Activated T-cell treated with anti-CD3 and anti-CD28 coated beads, Interleukin-2, amount 50 U/mL, for 72 hours (primary cell): Measurements from ENCODE around the gene ZNF581. TPM values are rescaled to one million over a fixed set of nuclear protein-coding genes. Genes with fewer than 3 reads are reported as not detected.

Experiments used
- ATAC-seq, 2 donors: fragments of 150-1000 bp; cut with Tn5 transposase; replicated peaks in 1 of 2; 2 replicates each; pipeline ENCODE4 v1.10.0; 2021; ENCODE audit warnings: moderate library complexity in 2 of 2, mild to moderate bottlenecking in 1 of 2
- DNase-seq, 2 donors: peaks; one replicate each; pipeline ENCODE4 v3.0.0; 2021 to 2022; ENCODE audit warnings: mixed read lengths in 1 of 2
- H3K27ac Mint-ChIP-seq: one replicate; pipeline ENCODE4 v1.8.0; 2022; ENCODE audit warnings: mild to moderate bottlenecking, moderate library complexity, mixed read lengths
- H3K27me3 Mint-ChIP-seq: one replicate; pipeline ENCODE4 v1.8.0; 2022; ENCODE audit warnings: low read depth, mixed read lengths
- H3K36me3 Mint-ChIP-seq, 2 donors: one replicate each; pipeline ENCODE4 v1.8.0; 2022; ENCODE audit warnings: mixed read lengths in 2 of 2, mild to moderate bottlenecking in 1 of 2; ENCODE audit not compliant: insufficient read depth in 2 of 2
- H3K4me1 Mint-ChIP-seq: one replicate; pipeline ENCODE4 v1.8.0; 2022; ENCODE audit warnings: low read depth, mixed read lengths
- H3K4me3 Mint-ChIP-seq, 2 donors: one replicate each; pipeline ENCODE4 v1.8.0; 2022; ENCODE audit warnings: mild to moderate bottlenecking in 2 of 2, mixed read lengths in 2 of 2, moderate library complexity in 2 of 2
- H3K9me3 Mint-ChIP-seq, 2 donors: one replicate each; pipeline ENCODE4 v1.8.0; 2022; ENCODE audit warnings: mixed read lengths in 2 of 2
- total RNA-seq, 2 donors: library from RNA; stranded (reverse); gene quantifications; one replicate each; pipeline ENCODE4 v1.2.3, GENCODE V29; 2022

The ZNF581 gene
- total RNA-seq, 2 donors from 2014 or later = 43.1 to 50.7 TPM

- Mint-ChIP-seq H3K27ac (peak overlapping the region; percentile 78), H3K9me3 (no peaks in the 10 kb centered on the region), H3K36me3 (peaks cover 0 to 11% of the 10 kb centered on the region in 2 donors), H3K27me3 (no peaks in the 10 kb centered on the region), H3K4me1 (peaks cover 55% of the 10 kb centered on the region), H3K4me3 (peak overlapping the region; percentile 25 to 92)
- ATAC-seq (no peak), DNase-seq (no peak)
Observed at GRCh38 chr19:55650126-55650557, 6.7 kb downstream of the ZNF581 start.

DNA sequence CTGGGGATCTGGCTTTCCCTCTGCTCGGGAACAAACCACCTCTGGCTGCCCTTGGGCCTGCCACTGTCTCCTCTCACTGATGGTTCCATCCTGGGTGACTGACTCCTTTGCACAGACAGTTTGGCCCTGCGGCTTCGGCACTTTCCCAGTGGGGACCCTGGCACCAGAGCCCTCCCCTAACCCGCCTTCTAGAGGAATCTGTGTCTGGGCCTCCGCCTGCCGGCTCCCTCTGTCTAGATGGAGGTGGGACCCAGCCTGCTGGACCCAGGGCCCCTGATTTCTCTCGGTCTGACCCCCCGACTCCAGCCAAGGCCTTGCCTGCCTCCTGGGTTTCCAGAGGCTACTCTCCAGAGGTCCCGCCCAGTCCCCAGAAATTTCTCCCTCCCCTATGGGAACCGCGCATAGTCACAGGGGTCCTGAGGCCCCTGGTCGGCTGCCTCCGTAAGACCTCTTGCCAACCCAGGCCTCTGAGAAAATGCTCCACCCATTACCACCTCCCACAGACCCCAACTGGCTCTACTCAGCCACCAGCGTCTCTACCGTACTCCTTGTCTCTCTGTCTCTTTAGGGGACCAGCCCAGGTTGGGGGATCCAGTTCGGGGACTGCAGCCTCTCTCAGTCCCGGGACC, 7.3 kb downstream of the ZNF581 start:
- DNase-seq (no peak), ATAC-seq (no peak)
- peak overlapping the region in 1 of 2 donors; percentile 92 for H3K4me3 Mint-ChIP-seq
- peaks cover 2 to 8% of the 10 kb centered on the region in 2 donors for H3K36me3 Mint-ChIP-seq
- H3K9me3 Mint-ChIP-seq = no peaks in the 10 kb centered on the region
- H3K4me1 Mint-ChIP-seq = peaks cover 51% of the 10 kb centered on the region
- H3K27ac Mint-ChIP-seq = no peak overlapping the region
- H3K27me3 Mint-ChIP-seq = no peaks in the 10 kb centered on the region

GRCh38 chr19:55651236-55651635, 7.8 kb downstream of the ZNF581 start:
- DNase-seq (no peak), ATAC-seq (no peak)
- H3K27ac Mint-ChIP-seq = no peak overlapping the region
- no peaks in the 10 kb centered on the region for H3K9me3 Mint-ChIP-seq
- H3K4me1 Mint-ChIP-seq = peaks cover 52% of the 10 kb centered on the region
- peaks cover 6 to 11% of the 10 kb centered on the region in 2 donors for H3K36me3 Mint-ChIP-seq
- H3K4me3 Mint-ChIP-seq = peak overlapping the region in 1 of 2 donors; percentile 92
- no peaks in the 10 kb centered on the region for H3K27me3 Mint-ChIP-seq

GRCh38 chr19:55652311-55653128, 9.1 kb downstream of the ZNF581 start:
- peaks cover 52% of the 10 kb centered on the region for H3K4me1 Mint-ChIP-seq
- no peaks in the 10 kb centered on the region for H3K27me3 Mint-ChIP-seq
- peak overlapping the region in 1 of 2 donors; percentile 85 for H3K4me3 Mint-ChIP-seq
- H3K36me3 Mint-ChIP-seq = peaks cover 6 to 8% of the 10 kb centered on the region in 2 donors
- no peak for DNase-seq
- H3K27ac Mint-ChIP-seq = no peak overlapping the region
- H3K9me3 Mint-ChIP-seq = no peaks in the 10 kb centered on the region
- no peak for ATAC-seq

DNA sequence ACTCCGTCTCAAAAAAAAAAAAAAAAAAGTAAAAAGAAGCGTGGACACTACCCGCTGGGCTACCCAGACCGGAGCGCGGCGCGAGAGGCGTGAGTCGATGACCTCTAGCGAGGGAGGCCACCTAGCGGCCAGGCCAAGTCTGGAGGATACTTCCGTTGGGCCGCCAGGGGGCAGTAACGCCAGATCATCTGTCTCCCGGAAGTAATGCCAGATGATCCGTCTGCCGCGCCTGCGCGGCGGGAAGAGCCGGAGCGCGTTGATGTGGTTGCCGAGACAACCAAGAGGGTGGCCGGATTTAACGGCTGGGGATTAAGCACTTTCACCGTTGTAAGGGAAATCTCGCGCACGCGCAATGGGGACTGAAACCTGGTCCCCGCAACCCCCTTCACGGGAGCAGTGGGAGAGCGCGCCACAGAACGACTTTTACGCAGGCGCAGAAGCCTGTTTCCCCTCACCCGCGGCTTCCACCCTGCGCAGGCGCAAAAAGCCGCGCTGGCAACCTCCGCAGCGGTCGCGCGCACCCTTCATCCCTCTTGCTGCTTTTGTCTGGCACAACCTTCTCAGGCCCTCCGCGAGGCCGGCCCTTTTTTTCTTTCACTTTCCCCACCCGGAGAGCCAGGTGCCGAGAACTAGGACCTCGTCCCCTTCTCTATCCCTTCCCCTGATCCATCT, 10.3 kb downstream of the ZNF581 start:
- H3K4me3 Mint-ChIP-seq = peak overlapping the region; percentile 85 to 93
- H3K9me3 Mint-ChIP-seq = no peaks in the 10 kb centered on the region
- H3K27me3 Mint-ChIP-seq = no peaks in the 10 kb centered on the region
- peak overlapping the region; percentile 98 for H3K27ac Mint-ChIP-seq
- peaks cover 6 to 8% of the 10 kb centered on the region in 2 donors for H3K36me3 Mint-ChIP-seq
- ATAC-seq = peak; percentile 50
- DNase-seq = peak; percentile 96 to 97
- peaks cover 57% of the 10 kb centered on the region for H3K4me1 Mint-ChIP-seq

DNA sequence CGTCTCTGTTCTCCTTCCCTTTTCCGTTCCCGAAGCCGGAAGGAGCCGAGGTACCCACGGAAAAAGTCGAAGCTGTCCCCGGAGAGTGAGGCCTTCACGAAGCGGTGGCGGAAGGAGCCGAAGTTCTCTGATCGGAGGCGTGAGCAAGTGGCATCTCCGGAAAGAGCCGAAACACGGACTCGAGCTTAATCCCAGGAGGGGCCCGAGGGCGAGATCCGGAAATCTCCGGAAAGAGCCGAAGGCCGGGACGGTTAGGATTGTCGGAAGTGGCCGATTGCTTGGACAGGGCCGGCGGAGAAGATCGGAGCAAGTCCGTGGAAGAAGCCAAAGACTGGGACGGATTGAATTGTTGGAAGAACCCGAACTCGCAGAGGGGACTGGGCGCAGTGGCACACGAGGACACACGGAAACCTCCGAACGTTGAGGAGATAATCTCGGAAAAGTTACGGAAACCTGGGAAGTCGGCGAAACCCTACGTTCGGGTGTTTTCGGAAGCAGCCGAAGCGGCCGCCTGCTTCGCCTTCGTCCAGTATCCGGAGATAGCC, 10.9 kb downstream of the ZNF581 start:
- peaks cover 6 to 8% of the 10 kb centered on the region in 2 donors for H3K36me3 Mint-ChIP-seq
- H3K4me3 Mint-ChIP-seq = peak overlapping the region; percentile 85 to 93
- DNase-seq = peak; percentile 98 to 100
- no peaks in the 10 kb centered on the region for H3K27me3 Mint-ChIP-seq
- ATAC-seq = peak; percentile 76
- no peaks in the 10 kb centered on the region for H3K9me3 Mint-ChIP-seq
- H3K4me1 Mint-ChIP-seq = peaks cover 57% of the 10 kb centered on the region
- H3K27ac Mint-ChIP-seq = peak overlapping the region; percentile 98

- H3K27ac Mint-ChIP-seq = peak within 1 kb of the TSS; percentile 98
- peaks cover 7 to 8% of the 10 kb centered on the region in 2 donors for H3K36me3 Mint-ChIP-seq
- DNase-seq (peak; percentile 95), ATAC-seq (peak; percentile 59 to 65)
- H3K27me3 Mint-ChIP-seq = no peaks in the 10 kb centered on the region
- H3K9me3 Mint-ChIP-seq = no peaks in the 10 kb centered on the region
- H3K4me3 Mint-ChIP-seq = peak within 1 kb of the TSS; percentile 85 to 97
- H3K4me1 Mint-ChIP-seq = peaks cover 55% of the 10 kb centered on the region
Observed at GRCh38 chr19:55654868-55655647, 11.6 kb downstream of the ZNF581 start, which contains the start of gene U2AF2. TSS of gene U2AF2 (plus strand) at chr19:55655035. CDS start at chr19:55655105, 70 bp downstream.

GRCh38 chr19:55655648-55656040, 12.2 kb downstream of the ZNF581 start:
- H3K4me3 Mint-ChIP-seq = peak overlapping the region; percentile 85 to 97
- DNase-seq (no peak), ATAC-seq (no peak)
- H3K9me3 Mint-ChIP-seq = no peaks in the 10 kb centered on the region
- peaks cover 7 to 8% of the 10 kb centered on the region in 2 donors for H3K36me3 Mint-ChIP-seq
- H3K4me1 Mint-ChIP-seq = peaks cover 49% of the 10 kb centered on the region
- H3K27ac Mint-ChIP-seq = peak overlapping the region; percentile 98
- no peaks in the 10 kb centered on the region for H3K27me3 Mint-ChIP-seq

DNA sequence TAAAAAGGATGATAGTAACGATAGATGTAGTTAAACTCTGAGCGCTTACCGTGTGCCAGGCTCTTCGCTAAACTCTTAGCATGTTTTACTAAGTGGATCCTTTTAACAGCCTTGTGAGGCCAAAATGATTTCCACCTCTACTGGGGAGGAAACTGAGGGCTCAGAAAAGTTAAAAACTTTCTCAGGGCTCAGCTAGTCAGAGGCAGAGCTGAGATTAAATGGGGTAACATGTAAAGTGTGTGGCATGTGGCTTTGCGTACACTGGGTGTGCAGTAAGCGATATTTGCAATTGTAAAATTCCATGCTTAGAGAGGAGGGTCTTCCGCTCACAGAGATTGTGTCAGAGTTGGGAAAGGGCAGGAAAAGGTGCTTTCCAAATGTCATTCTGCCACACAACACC, 13.1 kb downstream of the ZNF581 start:
- peaks cover 8 to 9% of the 10 kb centered on the region in 2 donors for H3K36me3 Mint-ChIP-seq

GRCh38 chr19:55656988-55657747, 13.7 kb downstream of the ZNF581 start:
- peak overlapping the region; percentile 98 for H3K27ac Mint-ChIP-seq
- DNase-seq (no peak), ATAC-seq (no peak)
- H3K27me3 Mint-ChIP-seq = no peaks in the 10 kb centered on the region
- peaks cover 48% of the 10 kb centered on the region for H3K4me1 Mint-ChIP-seq
- H3K4me3 Mint-ChIP-seq = peak overlapping the region; percentile 85 to 97
- H3K36me3 Mint-ChIP-seq = peaks cover 12 to 14% of the 10 kb centered on the region in 2 donors
- no peaks in the 10 kb centered on the region for H3K9me3 Mint-ChIP-seq

More for the DNA sequence above, 13.1 kb downstream of the ZNF581 start:
- H3K27me3 Mint-ChIP-seq = no peaks in the 10 kb centered on the region
- DNase-seq (no peak), ATAC-seq (no peak)
- peak overlapping the region; percentile 85 to 97 for H3K4me3 Mint-ChIP-seq
- H3K27ac Mint-ChIP-seq = peak overlapping the region; percentile 98
- H3K9me3 Mint-ChIP-seq = no peaks in the 10 kb centered on the region
- peaks cover 44% of the 10 kb centered on the region for H3K4me1 Mint-ChIP-seq

DNA sequence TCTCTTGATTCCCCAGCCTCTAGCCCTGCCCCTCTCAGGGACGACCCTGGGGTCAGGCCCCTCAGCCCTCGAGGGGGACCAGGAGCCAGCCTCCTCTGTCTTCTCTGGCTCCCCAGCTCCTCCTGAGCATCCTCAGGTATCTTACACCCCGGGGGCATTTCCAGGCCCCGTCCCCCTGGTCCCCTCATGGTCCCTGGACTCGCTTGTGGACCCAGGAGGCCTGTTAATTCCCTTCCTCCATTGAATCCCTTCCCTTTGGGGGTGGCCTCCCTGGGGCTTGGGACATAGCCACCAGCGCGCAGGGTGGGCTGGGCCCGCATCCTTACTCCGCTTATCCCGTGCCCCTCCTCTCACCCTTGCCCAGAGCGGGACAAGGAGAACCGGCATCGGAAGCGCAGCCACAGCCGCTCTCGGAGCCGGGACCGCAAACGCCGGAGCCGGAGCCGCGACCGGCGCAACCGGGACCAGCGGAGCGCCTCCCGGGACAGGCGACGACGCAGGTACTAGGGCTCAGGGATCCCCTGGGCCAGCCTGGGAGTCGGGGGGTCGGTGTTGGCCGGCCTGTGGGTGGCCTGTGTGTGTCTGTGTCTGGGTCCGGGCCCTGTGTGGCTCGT, 15.5 kb downstream of the ZNF581 start:
- H3K36me3 Mint-ChIP-seq = peaks cover 20 to 29% of the 10 kb centered on the region in 2 donors
- H3K9me3 Mint-ChIP-seq = no peaks in the 10 kb centered on the region
- H3K4me1 Mint-ChIP-seq = peaks cover 55% of the 10 kb centered on the region
- no peak for DNase-seq
- no peak for ATAC-seq
- H3K4me3 Mint-ChIP-seq = peak overlapping the region; percentile 62 to 68
- H3K27me3 Mint-ChIP-seq = no peaks in the 10 kb centered on the region
- H3K27ac Mint-ChIP-seq = no peak overlapping the region
